Right lobe of liver (tissue), 6 donors: Measurements from ENCODE around the gene NDUFS2. TPM values are rescaled to one million over a fixed set of nuclear protein-coding genes. Genes with fewer than 3 reads are reported as not detected.

ENCODE experiments used
- ATAC-seq, 4 donors: fragments of 200-7000 bp; cut with Tn5 transposase; one replicate each; pipeline ENCODE4 v1.9.1; 2020; ENCODE audit warnings: mild to moderate bottlenecking in 4 of 4, moderate library complexity in 4 of 4
- DNase-seq, 3 donors: peaks; one replicate each; pipeline ENCODE4 v3.0.0-alpha.2; 2020
- H3K27ac ChIP-seq, 3 donors: fragments of 200-600 bp; one replicate each; pipeline ENCODE4 v1.8.0; 2022
- H3K27me3 ChIP-seq, 2 donors: fragments of 200-600 bp; one replicate each; pipeline ENCODE4 v1.8.0; 2022
- H3K36me3 ChIP-seq, 4 donors: fragments of 200-600 bp; sonication (generic) in 1 of 4; one replicate each; pipeline versions ENCODE4 v1.5.1 to v1.8.0; 2017 to 2022; ENCODE audit warnings: control low read depth in 1 of 4
- H3K4me1 ChIP-seq, 4 donors: fragments of 200-600 bp; sonication (generic) in 1 of 4; one replicate each; pipeline versions ENCODE4 v1.5.1 to v1.8.0; 2017 to 2022; ENCODE audit warnings: control low read depth in 1 of 4
- H3K4me3 ChIP-seq, 3 donors: fragments of 200-600 bp; one replicate each; pipeline ENCODE4 v1.8.0; 2022
- H3K9me3 ChIP-seq, 4 donors: fragments of 200-600 bp; sonication (generic) in 1 of 4; one replicate each; pipeline versions ENCODE4 v1.5.1 to v1.8.0; 2017 to 2022; ENCODE audit warnings: control low read depth in 1 of 4
- CTCF ChIP-seq, 4 donors: fragments of 200-600 bp in 3 of 4; fragments of 450-650 bp in 1 of 4; IDR thresholded peaks; one replicate each; pipeline versions ENCODE4 v1.5.1 to v1.8.0; 2016 to 2022; ENCODE audit warnings: antibody characterized with exemption in 4 of 4, mild to moderate bottlenecking in 2 of 4
- POLR2A ChIP-seq: fragments of 450-650 bp; IDR thresholded peaks from one replicate; pipeline ENCODE4 v1.6.1; 2017; ENCODE audit warnings: antibody characterized with exemption, mild to moderate bottlenecking
- WGBS: methylation state at CpG from one replicate; pipeline ENCODE4 v1.1.6; 2018; ENCODE audit warnings: low coverage, low lambda C conversion rate; ENCODE audit not compliant: insufficient coverage; ENCODE audit errors: missing lambda C conversion rate; 5-methylcytosine and 5-hydroxymethylcytosine counted together
- intact Hi-C, 2 donors: fragments of 100-400 bp; cut with DNase I; formaldehyde crosslinking; loops; one replicate each; pipeline versions ENCODE4 v1.11.2 to v1.14.1; 2022
- total RNA-seq, 6 experiments: library from RNA; depleted of rRNA in 2 of 6; stranded (reverse); fragments of >200 nt in 2 of 6; fragmentation: NEBNext Ultra II Directional in 3 of 6; extraction: Animal tissue kit (Norgen Biotek cat#: 25700) in 3 of 6; gene quantifications; one replicate each; pipeline versions ENCODE4 v1.1.0 to v1.2.4, GENCODE V29; 2016 to 2023
- donor health status: DM: no; HTN: yes; CAD: no.
- donor health status: DM: no; HTN: no; CAD: no.
- donor health status: DM: no; HTN: no; CAD: no.
- donor health status: DM: no; HTN: yes; CAD: no.
- donor health status: DM: no; HTN: yes; CAD: no.

The NDUFS2 gene
- total RNA-seq, 6 experiments from 2014 or later = 91.1 to 157 (median 107) TPM

- Histone ChIP-seq H3K4me3 (no peak overlapping the region), H3K27me3 (no peaks in the 10 kb centered on the region), H3K9me3 (no peaks in the 10 kb centered on the region), H3K27ac (no peak overlapping the region), H3K4me1 (peaks cover 0 to 17% (median 7%) of the 10 kb centered on the region in 4 donors), H3K36me3 (no peaks in the 10 kb centered on the region)
- 70% methylated on average over 4 of the region's 6 CpGs for WGBS
- intact Hi-C loops = no loop called here
- no peak for DNase-seq
- TF ChIP-seq CTCF (IDR thresholded peaks at IDR 0.05) = no peak
- no peak for TF ChIP-seq POLR2A
- ATAC-seq = no peak
These were observed 13.8 kb upstream of the NDUFS2 start for GRCh38 chr1:161188381-161188780.

GRCh38 chr1:161189036-161189435 lies 13.1 kb upstream of the NDUFS2 start:
- Histone ChIP-seq H3K36me3 (no peaks in the 10 kb centered on the region), H3K9me3 (no peaks in the 10 kb centered on the region), H3K27me3 (no peaks in the 10 kb centered on the region), H3K27ac (no peak overlapping the region), H3K4me3 (no peak overlapping the region), H3K4me1 (peaks cover 0 to 23% (median 11%) of the 10 kb centered on the region in 4 donors)
- intact Hi-C loops = no loop called here
- 91% methylated on average over 5 of the region's 5 CpGs for WGBS
- DNase-seq (peak in 1 of 3 donors; percentile 7), ATAC-seq (no peak)
- TF ChIP-seq CTCF (IDR thresholded peaks at IDR 0.05) (no peak), POLR2A (no peak)

GRCh38 chr1:161190962-161191521 lies 11.1 kb upstream of the NDUFS2 start:
- Histone ChIP-seq H3K27ac (no peak overlapping the region), H3K27me3 (no peaks in the 10 kb centered on the region), H3K9me3 (no peaks in the 10 kb centered on the region), H3K36me3 (no peaks in the 10 kb centered on the region), H3K4me3 (no peak overlapping the region), H3K4me1 (peaks cover 0 to 23% (median 13%) of the 10 kb centered on the region in 4 donors)
- WGBS = 40% methylated on average over 1 of the region's 22 CpGs
- no peak for TF ChIP-seq CTCF (IDR thresholded peaks at IDR 0.05)
- no peak for TF ChIP-seq POLR2A
- ATAC-seq (no peak), DNase-seq (peak in 2 of 3 donors; percentile 23 to 49)
- intact Hi-C loops = loop anchor here (10.0 kb wide), 2 partner anchors 184 to 194 kb away; no protein-coding TSS in a partner anchor

GRCh38 chr1:161191971-161192370 lies 10.2 kb upstream of the NDUFS2 start:
- 36% methylated on average over 2 of the region's 8 CpGs for WGBS
- no peak overlapping the region for H3K4me3 ChIP-seq
- peaks cover 0 to 19% (median 13%) of the 10 kb centered on the region in 4 donors for H3K4me1 ChIP-seq
- H3K27ac ChIP-seq = no peak overlapping the region
- no peak for TF ChIP-seq CTCF (IDR thresholded peaks at IDR 0.05)
- TF ChIP-seq POLR2A = no peak
- intact Hi-C loops = loop anchor here (10.0 kb wide), 2 partner anchors 183 to 193 kb away; no protein-coding TSS in a partner anchor
- peak in 2 of 3 donors; percentile 13 to 36 for DNase-seq
- H3K27me3 ChIP-seq = no peaks in the 10 kb centered on the region
- ATAC-seq = no peak
- no peaks in the 10 kb centered on the region for H3K9me3 ChIP-seq
- no peaks in the 10 kb centered on the region for H3K36me3 ChIP-seq
